Measurements from ENCODE around the gene ARHGAP9.

ARHGAP9 gene
- total RNA-seq = 38.5 to 144 reads per million in 2 experiments

DNA sequence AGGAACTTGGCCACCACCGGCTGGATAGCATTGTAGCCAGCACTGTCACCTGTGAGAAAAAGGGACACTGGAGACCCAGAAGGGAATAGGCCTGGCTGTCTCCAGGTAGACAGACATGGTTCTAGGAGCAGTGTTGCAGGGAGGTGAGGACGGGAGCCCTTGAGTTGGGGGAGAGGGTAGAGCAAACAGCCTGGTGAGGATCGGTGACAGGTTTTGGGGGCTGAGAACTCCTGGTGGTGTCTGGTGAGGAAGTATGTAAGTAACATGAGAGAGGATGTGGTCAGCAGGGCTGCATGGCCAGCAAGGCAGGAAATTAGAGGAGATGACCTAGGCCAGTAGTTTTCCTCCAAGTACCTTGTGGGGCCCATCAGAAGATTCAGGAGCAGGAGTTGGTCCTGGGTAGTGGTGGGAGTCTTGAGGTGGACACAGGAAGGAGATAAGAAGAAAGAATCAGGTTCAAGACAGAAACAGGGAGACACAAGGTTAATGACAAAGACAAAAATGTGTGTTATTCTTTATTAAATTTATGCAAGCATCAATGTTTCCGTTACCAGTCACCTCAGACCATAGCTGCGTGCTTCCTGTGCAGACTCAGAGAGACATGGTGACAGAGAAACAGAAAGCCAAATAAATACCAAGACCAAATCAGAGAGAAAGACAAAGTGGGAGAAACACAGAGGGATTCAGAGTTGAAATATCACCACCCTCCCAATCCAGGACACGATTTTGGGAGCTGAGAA is at the start of gene ARHGAP9:
Gene ARHGAP9, minus strand, starts transcription at position 491 of the 740 bp plus-strand sequence. Its CDS starts 460 bp downstream, at position 31.
- DNase-seq (ENCODE audit: low read depth) = peak; percentile 61

- DNase-seq (ENCODE audit: low read depth) = no peak
Measured at GRCh38 chr12:57528831-57529555, 49.3 kb upstream of the ARHGAP9 start.

DNA sequence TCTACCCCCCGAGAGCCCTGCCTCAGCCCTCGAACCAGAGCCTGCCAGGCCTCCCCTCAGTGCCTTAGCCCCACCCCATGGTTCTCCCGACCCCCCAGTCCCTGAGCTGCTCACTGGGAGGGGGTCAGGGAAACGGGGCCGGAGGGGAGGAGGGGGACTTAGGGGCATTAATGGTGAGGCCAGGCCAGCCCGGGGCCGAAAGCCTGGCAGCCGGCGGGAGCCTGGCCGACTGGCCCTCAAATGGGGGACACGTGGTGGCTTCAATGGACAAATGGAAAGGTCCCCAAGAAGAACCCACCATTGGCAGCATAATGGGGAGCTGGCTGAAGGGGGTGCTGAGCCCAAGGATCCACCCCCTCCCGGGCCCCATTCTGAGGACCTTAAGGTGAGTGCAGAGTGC is 48.5 kb upstream of the ARHGAP9 start:
- DNase-seq (ENCODE audit: low read depth) = no peak

- DNase-seq (ENCODE audit: low read depth) = no peak
Measured at GRCh38 chr12:57527184-57527583, 47.5 kb upstream of the ARHGAP9 start.

DNA sequence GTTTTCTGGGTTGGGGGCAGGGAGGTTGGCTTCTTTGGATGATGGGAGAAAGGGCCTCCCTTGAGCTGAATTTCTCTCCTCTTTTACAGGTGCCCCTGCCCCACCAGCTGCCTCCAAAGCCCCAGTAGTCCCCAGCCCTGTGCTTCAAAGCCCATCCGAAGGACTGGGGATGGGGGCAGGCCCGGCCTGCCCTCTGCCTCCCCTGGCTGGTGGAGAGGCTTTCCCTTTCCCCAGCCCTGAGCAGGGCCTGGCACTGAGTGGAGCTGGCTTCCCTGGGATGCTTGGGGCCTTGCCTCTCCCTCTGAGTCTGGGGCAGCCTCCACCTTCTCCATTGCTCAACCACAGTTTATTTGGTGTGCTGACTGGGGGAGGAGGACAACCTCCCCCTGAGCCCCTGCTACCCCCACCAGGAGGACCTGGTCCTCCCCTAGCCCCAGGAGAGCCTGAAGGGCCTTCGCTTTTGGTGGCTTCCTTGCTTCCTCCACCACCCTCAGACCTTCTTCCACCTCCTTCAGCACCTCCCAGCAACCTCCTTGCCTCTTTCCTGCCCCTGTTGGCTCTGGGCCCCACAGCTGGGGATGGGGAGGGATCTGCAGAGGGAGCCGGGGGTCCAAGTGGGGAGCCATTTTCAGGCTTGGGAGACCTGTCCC is 46.9 kb upstream of the ARHGAP9 start:
- DNase-seq (ENCODE audit: low read depth) = no peak

DNA sequence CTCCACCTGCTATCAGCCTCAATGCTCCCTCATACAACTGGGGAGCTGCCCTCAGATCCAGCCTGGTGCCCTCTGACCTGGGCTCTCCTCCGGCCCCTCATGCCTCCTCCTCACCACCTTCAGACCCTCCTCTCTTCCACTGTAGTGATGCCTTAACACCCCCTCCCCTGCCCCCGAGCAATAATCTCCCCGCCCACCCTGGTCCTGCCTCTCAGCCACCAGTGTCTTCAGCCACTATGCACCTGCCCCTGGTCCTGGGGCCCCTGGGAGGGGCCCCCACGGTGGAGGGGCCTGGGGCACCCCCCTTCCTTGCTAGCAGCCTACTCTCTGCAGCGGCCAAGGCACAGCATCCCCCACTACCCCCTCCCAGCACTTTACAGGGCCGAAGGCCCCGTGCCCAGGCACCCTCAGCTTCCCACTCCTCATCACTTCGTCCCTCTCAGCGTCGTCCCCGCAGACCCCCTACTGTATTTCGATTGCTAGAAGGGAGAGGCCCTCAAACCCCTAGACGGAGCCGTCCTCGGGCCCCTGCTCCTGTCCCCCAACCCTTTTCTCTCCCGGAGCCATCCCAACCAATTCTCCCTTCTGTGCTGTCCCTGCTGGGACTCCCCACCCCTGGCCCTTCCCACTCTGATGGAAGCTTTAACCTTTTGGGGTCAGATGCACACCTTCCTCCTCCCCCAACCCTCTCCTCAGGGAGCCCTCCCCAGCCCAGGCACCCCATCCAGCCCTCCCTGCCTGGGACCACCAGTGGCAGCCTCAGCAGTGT is 46.1 kb upstream of the ARHGAP9 start:
- DNase-seq (ENCODE audit: low read depth) = no peak

- DNase-seq (ENCODE audit: low read depth) = no peak
Measured at GRCh38 chr12:57524814-57525614, 45.3 kb upstream of the ARHGAP9 start.

DNA sequence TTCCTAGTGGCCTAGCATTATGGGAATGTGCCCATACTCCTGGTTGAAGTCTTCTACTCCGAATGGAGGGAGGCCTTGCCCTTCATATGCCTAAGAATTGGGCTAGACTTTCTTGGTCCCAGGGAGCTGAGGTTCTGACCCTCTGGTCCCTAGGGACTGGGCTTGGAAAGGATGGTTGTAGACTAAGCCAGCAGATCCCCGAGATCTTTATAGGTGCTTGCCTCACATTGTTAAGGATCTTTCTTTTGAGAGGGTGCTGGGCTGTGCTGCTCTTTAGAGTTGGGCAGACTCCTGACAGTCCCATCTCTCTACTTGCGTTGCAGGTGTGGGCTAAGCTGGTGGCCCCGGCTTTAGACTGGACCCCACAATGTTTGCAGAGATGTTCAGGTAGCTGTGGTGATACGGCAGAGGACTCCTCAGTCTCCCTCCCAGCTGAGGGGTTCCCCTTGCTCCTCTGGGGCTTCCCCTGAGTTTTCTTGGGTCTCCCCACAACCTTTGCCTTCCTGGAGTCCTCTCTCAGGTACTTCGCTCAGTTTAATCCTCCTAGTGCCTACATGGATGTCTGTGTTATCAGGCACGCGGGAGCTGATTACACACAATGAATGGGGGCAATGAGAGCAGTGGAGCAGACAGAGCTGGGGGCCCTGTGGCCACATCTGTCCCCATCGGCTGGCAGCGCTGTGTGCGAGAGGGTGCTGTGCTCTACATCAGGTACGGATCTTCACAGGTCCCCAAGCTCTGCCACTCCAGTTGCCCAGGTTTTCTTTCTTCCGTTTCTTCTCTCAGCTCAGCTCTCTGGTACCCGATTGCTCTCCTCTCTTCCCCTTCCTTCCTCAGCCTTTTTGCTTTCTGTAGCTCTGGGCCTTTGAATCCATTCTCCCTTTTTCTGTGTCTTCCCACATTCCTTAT is 44.3 kb upstream of the ARHGAP9 start:
- DNase-seq (ENCODE audit: low read depth) = no peak

GRCh38 chr12:57522887-57523705 is 43.4 kb upstream of the ARHGAP9 start:
- peak; percentile 48 for DNase-seq (ENCODE audit: low read depth)

DNA sequence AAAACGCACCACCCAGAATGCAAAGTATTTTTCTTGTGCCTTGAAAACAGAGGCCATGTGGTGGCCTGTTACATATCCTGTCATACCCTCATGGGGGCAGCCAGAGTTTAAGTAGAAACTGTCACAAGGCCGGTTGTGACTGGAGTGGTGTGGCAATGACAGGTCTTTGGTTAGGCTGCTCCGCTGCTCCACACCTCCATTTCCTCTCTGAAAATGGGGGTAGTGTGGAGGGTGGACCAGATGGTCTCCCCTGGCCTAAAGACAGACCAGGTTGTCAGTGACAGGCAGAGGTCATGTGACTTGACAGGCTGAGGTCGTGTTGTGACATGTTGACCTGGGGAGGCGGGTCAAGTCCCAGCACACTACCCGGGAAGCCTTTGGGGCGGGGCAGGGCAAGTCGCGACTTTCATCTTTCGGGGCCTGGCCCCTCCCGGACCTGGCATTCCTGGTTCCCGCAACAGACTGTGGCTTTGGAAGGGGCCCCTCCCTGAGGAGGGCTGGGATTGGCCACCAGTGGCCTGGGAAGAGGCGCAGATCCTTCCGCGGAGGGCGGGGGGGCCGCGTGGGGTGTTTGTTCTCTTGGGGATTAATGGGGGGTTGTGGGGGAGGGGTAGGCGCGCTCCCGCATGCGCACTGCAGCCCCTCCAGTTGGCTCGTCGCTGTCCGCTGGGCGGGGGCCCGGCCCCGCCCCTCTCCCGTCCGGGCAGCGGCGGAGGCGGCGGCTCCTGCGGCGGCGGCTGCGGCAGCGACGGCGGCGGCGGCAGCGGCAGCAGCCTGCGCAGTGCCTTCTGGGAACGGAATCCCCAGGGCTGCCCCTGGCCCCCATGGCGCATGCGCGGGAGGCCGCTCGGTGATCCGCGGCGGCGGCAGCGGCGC is 42.6 kb upstream of the ARHGAP9 start, which contains the start of gene MBD6:
Gene MBD6, plus strand, starts transcription at position 814 of the 876 bp plus-strand sequence. CDS start 1,480 bp downstream, outside the sequence.
- peak; percentile 86 for DNase-seq (ENCODE audit: low read depth)

DNA sequence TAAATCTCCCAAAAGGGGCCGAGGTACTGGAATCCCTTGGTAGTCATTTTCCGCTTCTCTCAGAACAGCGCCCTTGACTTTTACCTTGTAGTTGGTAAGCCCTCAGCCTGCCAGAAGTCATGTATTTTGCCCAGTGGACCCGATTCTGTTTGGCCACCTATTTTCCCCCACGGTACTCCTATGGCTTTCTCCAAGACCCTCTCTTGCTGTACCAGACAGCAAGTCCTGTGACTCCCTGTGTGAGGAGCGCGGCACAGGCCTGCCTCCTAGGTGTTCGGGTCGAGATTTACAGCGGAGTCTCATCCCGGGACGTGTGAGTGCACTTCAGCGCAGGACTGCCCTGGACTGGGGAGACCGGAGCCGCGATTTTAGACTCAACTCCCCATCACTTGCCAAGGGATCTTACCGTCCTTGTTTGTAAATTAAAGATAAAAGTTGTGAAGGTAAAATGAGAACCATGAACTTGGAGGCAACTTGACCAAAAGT is 41.9 kb upstream of the ARHGAP9 start:
- DNase-seq (ENCODE audit: low read depth) = peak; percentile 19

GRCh38 chr12:57520053-57520818 is 40.6 kb upstream of the ARHGAP9 start, which contains the start of gene DDIT3:
Gene DDIT3 (minus strand): TSS chr12:57520514. CDS start chr12:57517406, 3,108 bp downstream.
- DNase-seq (ENCODE audit: low read depth) = peak; percentile 100

GRCh38 chr12:57519796-57520052 is 40.1 kb upstream of the ARHGAP9 start:
- no peak for DNase-seq (ENCODE audit: low read depth)

- no peak for DNase-seq (ENCODE audit: low read depth)
Measured at GRCh38 chr12:57518920-57519795, 39.5 kb upstream of the ARHGAP9 start.

DNA sequence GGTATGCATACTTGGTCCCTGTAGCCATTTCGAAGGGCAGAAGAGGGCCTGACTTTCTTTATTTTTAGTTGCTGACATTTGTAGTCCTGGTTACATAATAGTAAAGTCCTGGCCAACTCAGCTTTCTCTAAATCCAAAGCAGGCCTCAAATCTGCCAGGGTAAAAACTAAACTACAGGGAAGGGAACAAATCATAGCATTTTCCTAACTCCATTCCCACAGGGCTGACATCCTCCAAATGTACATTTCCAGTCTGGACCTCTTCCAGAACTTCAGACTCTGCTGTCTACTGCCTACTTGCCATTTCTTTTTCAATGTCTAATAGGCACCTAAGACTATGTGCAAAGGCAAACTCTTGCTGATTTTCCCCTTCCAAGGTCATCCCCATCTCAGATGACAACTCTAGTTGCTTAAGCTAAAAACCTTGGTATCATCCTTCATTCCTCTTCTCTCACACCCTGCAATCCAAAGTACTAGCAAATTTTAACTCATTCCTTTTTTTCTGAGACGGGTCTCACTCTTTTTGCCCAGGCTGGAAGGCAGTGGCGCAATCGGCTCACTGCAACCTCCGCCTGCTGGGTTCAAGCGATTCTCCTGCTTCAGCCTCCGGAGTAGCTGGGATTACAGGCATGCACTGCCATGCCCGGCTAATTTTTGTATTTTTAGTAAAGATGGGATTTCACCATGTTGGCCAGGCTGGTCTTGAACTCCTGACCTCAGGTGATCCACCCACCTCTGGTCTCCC is 38.7 kb upstream of the ARHGAP9 start:
- DNase-seq (ENCODE audit: low read depth) = no peak
